NB4 (cell line): Measurements from ENCODE around the gene CEP83.

ENCODE experiments used
- DNase-seq: peaks from one replicate; pipeline ENCODE4 v3.0.0; 2010; ENCODE audit warnings: low read depth
- H3K4me3 ChIP-seq: one replicate; pipeline ENCODE4 v1.5.1; 2011; ENCODE audit warnings: mild to moderate bottlenecking, low read depth, low read length, moderate library complexity
- MYC ChIP-seq: IDR thresholded peaks from 2 replicates; pipeline ENCODE4 v1.6.1; 2011; ENCODE audit warnings: low read depth, low read length
- POLR2A ChIP-seq: IDR thresholded peaks from 2 replicates; pipeline ENCODE4 v1.6.1; 2011; ENCODE audit warnings: mild to moderate bottlenecking; ENCODE audit not compliant: insufficient read length; ENCODE audit errors: extremely low read depth
- TF ChIP-seq, protein P1 (sequence below): IDR thresholded peaks from one replicate; pipeline ENCODE4 v1.5.1; 2012; ENCODE audit warnings: low read depth, low read length
- TF ChIP-seq, protein P2 (sequence below): IDR thresholded peaks from 2 replicates; pipeline ENCODE4 v1.6.1; 2011; ENCODE audit warnings: low read depth, low read length

The CEP83 gene

DNA sequence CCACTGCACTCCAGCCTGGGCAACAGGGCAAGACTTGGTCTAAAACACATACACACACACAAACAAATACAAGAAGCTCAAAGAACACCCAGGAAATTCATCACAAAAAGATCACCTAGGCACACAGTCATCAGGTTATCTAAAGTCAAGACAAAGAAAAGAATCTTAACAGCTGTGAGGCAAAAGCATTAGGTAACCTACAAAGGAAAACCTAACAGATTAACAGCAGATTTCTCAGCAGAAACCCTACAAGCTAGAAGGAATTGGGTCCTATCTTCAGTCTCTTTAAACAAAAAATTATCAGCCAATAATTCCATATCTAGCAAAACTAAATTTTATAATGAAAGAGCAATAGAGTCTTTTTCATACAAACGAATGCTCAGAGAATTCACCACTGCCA, 22.4 kb downstream of the CEP83 start:
- TF ChIP-seq, protein P1, sequence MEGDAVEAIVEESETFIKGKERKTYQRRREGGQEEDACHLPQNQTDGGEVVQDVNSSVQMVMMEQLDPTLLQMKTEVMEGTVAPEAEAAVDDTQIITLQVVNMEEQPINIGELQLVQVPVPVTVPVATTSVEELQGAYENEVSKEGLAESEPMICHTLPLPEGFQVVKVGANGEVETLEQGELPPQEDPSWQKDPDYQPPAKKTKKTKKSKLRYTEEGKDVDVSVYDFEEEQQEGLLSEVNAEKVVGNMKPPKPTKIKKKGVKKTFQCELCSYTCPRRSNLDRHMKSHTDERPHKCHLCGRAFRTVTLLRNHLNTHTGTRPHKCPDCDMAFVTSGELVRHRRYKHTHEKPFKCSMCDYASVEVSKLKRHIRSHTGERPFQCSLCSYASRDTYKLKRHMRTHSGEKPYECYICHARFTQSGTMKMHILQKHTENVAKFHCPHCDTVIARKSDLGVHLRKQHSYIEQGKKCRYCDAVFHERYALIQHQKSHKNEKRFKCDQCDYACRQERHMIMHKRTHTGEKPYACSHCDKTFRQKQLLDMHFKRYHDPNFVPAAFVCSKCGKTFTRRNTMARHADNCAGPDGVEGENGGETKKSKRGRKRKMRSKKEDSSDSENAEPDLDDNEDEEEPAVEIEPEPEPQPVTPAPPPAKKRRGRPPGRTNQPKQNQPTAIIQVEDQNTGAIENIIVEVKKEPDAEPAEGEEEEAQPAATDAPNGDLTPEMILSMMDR: no peak
- TF ChIP-seq POLR2A (no peak), MYC (no peak)
- TF ChIP-seq, protein P2, sequence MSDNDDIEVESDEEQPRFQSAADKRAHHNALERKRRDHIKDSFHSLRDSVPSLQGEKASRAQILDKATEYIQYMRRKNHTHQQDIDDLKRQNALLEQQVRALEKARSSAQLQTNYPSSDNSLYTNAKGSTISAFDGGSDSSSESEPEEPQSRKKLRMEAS: no peak
- DNase-seq: no peak
- no peak overlapping the region for H3K4me3 ChIP-seq

DNA sequence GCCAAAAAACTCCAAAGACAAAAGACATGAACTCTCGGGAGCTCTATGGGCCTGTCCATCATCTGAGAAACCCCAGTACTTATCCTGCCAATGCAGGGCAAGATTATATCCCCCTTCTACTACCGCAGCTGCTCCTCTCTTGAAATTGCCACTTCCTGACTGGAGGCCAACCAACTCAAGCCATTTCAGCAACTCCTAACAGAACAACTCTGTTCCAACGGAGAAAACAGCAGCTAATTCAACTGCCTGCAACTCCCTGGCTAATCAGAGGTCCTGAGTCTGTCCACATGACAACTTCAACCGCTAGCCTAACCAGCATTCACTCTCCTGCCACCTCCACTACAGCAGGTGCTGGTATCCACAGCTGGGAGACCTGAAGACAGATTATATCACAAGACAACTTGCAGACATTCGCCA, 24.1 kb downstream of the CEP83 start:
- H3K4me3 ChIP-seq: no peak overlapping the region
- TF ChIP-seq MYC (no peak), POLR2A (no peak)
- TF ChIP-seq, protein P1: no peak
- TF ChIP-seq, protein P2: no peak
- DNase-seq: peak; percentile 37

DNA sequence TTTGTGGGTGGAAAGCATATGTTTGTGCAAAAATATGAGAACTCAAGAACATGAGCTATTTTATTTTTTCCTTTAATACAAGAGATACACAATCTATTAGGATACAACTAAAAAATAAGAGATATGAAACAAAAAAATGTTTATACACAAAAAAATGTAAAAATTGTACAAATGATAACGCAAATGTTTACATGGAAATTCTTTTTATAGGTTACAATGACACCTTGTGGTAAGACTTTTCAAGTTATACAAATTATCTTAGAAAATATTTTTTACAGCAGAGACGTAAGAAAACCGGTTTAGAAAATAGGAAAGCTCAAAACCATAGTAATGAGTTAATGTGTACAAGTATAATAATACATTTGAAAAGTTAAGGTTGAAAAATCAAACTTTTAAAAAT, 25.5 kb downstream of the CEP83 start:
- no peak for DNase-seq
- TF ChIP-seq, protein P2: no peak
- TF ChIP-seq POLR2A (no peak), MYC (no peak)
- TF ChIP-seq, protein P1: no peak
- no peak overlapping the region for H3K4me3 ChIP-seq

DNA sequence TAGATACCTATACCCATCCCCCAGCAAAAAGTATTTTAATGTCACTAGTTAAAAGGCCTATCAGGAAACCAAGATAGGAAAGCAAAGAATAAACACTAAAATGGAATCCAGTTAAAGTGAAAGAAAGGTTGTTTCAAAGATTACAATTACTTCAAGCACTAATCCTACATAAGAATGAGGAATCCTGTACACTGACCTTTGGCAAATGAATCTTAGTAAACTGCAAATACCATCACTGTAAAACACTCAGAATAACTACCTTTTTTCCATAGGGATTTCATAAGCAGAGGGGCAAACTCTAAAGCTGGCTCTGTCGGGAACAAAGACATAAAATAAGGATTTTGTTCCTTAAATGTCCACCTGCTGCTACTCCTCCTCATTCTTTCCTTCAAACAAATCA, 25.9 kb downstream of the CEP83 start:
- H3K4me3 ChIP-seq: no peak overlapping the region
- DNase-seq: no peak
- TF ChIP-seq, protein P2: no peak
- TF ChIP-seq POLR2A (no peak), MYC (no peak)
- TF ChIP-seq, protein P1: no peak

DNA sequence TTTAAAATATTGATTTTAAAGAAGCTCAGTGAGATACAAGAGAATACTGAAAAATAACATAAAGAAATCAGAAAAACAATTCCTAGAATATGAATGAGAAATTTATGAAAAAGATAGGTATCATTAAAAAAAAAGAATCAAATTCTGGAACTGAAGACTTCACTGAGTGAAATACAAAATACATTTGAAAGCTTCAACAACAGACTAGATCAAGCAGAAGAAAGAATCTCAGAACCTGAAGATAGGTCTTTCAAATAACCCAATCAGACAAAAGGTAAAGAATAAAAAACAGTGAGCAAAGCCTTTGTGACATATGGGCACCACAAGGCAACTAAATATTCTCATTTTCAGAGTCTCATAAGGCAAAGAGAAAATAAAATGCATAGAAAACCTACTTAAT, 29.4 kb downstream of the CEP83 start:
- DNase-seq: no peak
- H3K4me3 ChIP-seq: no peak overlapping the region
- TF ChIP-seq, protein P2: no peak
- TF ChIP-seq POLR2A (no peak), MYC (no peak)
- TF ChIP-seq, protein P1: no peak

DNA sequence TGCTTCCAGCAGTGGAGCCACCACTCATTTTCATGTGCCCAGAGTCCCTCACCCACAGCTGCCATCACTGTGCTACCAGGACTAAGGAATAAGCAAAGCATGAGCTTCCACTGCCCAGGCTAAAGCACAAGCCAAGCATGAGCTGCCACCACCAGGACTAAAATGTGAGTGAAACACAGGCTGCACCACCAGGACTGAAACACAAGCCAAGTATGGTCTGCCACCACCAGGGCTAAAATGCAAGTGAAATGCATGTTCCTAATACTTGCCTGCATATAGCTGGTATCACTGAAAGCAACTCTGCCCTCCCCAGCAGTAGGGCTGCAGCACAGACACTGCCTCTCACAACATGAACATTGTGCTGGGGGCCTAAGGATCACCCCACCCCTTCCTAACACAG, 30.0 kb downstream of the CEP83 start:
- TF ChIP-seq, protein P1: no peak
- TF ChIP-seq MYC (no peak), POLR2A (no peak)
- TF ChIP-seq, protein P2: no peak
- H3K4me3 ChIP-seq: no peak overlapping the region
- no peak for DNase-seq
